HCEC 1CT (cell line): ENCODE data around the gene GAA.
"Not testable (repeated sequence)": the region's sequence is repeated elsewhere in the genome, so short reads cannot be mapped to it uniquely, and the experiment has no call there.

Experiments used
- DNase-seq: peaks from one replicate; pipeline ENCODE4 v3.0.0-alpha.2; 2017

The GAA gene

DNA sequence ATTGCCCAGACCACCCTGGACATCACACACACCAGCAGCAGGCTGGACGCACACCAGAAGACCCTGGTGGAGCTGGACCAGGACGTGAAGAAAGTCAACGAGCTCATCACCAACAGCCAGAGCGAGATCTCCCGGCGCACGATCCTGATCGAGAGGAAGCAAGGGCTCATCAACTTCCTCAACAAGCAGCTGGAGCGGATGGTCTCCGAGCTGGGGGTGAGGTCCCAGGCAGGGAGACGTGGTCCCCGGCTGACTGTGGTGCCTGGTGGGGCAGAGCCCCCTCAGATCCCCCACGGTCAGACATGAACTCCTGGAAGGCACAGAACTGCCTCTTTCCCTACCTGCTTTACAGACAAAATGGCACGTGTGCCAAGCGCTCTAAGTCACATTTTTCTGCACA, 16.6 kb upstream of the GAA start:
- no peak for DNase-seq

DNA sequence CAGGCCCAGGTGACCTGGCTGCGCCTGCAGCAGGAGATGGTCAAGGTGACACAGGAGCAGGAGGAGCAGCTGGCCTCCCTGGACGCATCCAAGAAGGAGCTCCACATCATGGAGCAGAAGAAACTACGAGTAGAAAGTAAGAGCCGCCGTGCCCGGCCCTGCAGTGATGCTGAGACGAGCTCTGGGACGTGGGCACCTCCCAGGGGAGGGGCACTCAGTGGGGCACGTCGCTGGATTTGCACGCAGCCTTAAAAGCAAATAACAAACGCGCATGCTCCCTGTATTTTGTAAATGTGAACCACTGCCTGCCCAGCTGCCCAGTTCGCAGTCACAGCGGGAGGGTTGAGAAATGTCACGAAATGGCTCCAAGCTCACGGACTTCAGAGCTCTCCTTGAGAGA, 15.3 kb upstream of the GAA start:
- DNase-seq, result no peak

DNA sequence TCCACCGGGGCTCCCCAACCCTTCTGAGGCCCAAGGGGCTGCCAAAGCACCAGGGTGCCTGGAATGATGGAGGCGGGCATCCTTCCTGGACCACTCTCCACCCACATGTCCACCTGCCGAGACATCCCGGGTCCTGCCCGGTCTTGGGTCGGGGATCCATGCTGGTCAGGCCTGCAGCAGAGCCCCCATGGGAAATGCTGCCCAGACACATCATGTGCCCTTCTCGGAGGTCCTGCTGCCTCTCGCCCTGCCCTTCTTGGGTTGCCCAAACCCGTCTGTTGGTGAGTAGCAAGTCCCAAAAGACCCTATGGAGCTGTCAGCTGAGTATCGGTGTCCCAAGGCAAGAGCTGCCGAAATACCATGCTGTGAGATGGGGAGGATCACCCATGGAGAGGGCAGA, 14.8 kb upstream of the GAA start:
- DNase-seq, result no peak

DNA sequence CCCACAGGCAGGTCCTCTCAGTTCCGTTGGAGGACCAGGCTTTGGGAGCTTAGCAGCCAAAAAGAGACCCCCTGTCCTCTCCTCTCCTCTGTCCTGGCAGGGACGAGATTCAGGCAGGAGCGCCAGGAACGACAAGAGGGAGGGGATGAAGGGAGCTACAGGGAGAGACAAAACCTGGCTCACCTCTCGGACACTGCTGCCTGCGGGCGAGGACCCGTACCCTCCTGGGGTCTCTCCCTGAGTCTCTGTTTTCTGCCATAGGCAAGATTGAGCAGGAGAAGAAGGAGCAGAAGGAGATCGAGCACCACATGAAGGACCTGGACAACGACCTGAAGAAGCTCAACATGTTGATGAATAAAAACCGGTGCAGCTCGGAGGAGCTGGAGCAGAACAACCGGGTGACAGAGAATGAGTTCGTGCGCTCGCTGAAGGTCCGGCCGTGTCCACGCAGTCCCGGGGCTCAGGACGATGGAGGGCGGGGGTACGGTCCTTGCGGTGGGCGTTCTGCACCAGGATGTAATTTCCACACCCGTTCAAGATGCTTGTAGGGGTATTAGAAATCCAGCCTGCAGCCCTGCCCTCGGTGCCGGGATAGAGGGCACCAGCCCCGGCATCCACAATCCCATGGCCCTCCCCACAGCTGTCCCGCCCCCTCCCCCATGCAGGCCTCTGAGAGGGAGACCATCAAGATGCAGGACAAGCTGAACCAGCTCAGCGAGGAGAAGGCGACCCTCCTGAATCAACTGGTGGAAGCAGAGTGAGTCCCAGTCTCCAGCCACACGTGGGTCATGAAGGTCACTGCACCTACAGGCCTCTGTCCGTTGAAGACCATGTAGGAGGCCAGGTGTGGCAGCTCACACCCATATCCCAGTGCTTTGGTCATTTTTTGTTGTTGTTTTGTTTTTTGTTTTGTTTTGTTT, 13.8 kb upstream of the GAA start:
- DNase-seq, result no peak

DNA sequence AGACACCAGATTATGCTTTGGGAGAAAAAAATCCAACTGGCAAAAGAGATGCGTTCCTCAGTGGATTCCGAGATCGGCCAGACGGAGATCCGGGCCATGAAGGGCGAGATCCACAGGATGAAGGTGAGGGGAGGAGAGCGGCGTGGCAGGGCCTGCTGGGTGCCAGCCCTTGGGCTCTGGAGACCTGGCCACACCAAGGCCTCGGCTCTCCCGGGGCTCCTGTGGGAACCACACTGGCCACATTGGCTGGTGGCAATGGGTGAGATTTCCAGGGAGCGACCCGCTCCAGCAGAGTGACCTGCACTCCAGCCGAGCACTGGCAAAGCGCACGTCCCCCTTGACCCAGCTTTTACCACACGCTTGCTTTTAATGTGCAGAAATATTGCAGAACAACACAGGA, 11.6 kb upstream of the GAA start:
- DNase-seq, result no peak

DNA sequence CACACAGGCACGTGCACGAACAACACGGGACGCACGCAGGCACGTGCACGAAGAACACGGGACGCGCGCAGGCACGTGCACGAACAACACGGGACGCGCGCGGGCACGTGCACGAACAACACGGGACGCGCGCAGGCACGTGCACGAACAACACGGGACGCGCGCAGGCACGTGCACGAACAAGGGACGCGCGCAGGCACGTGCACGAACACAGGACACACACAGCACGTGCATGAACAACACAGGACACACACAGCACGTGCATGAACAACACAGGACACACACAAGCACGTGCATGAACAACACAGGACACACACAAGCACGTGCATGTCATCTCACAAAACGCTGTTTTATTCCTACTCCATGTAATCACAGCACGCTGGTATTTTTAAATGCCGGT, 11.2 kb upstream of the GAA start:
- not testable (repeated sequence) for DNase-seq

DNA sequence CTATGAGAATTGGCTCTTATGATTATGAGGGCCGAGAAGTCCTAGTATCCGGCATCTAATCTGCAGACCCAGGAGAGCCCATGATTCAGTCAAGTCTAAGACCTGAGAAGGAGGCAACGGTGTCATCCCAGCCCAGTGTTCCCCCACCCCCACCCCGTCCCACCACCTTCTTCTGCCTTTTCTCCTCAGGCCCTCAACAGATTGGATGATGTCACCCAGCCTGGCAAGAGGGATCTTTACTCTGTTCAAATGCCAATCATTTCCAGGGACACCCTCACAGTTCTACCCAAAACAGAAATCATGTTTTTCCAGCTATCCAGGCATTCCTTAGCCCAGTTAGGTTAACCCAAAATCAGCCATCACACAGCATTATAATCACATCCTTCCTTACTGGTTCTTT, 10.0 kb upstream of the GAA start:
- no peak for DNase-seq

DNA sequence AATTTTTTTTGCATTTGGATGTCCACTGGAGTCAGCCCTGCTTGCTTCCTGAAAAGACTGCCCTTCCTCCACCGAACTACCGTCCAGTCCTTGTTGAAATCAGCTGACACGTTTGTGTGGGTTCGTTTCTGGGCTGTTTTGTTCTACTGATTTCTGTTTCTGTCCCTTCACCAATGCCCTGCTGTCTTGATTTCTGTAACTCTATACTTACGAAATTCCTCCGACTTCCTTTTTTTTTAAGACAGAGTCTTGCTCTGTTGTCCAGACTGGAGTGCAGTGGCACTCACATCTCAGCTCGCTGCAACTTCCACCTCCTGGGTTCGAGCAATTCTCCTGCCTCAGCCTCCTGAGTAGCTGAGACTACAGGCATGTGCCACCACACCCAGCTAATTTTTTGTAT, 8.4 kb upstream of the GAA start:
- DNase-seq, result no peak

DNA sequence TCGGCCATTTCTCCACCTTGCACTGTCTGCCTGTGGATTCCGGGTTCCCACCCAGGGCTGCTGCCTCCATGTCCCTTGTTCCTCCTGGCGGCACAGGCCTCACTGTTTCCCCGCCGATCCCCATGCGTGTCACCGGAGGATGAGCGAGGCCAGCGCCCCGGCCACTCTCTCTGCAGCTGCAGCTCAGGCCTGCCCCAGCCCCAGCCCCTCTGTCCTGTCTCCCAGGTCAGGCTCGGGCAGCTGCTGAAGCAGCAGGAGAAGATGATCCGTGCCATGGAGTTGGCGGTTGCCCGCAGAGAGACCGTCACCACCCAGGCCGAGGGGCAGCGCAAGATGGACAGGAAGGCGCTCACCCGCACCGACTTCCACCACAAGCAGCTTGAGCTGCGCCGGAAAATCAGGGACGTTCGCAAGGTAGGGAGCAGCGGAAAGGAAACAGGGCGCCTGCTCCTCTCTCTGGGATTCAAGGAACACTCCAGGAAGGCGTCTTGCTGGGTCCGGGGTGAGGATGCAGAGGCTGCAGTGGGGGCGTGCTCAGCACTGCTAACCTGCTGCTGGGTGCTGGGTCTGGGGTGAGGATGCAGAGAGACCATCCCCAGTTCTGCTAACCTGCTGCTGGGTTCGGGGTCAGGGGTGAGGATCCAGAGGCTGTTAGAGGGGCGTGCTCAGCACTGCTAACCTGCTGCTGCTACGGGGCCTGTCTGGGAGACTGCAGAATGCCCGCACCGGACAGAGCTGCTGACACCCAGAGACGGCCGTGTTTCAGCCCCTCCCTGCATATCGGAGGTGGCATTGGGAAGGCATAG, 6.1 kb upstream of the GAA start:
- no peak for DNase-seq

DNA sequence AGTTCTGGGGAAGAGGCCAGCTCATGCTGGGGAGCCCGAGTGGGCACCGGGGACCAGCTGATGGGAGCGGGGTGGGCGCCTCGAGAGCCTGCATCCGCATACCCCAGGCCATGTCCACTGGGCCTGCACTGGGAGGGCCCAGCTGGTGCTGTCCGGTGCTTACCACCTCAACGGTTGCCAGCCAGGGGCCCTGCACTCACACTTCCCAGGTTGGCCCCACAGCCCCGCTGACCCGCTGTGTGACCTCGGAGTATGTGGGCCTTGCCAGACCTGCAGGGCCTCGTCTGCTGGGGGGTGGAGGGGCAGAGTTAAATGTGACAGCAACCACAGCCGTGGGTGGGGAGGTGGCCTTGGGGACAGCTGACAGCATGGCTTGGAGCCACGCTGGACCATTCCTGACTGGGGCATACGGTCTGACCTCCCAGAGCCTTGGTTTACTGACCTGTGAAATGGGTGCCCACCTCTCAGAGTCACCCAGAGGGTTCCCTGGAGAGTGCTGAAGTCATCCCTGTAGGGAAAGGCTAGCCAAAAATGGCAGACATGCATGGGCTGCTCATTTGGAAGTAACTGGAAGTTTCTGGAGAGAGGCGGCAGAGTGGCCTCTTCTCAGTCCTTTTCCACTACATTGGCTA, 5.4 kb upstream of the GAA start:
- DNase-seq, result no peak

DNA sequence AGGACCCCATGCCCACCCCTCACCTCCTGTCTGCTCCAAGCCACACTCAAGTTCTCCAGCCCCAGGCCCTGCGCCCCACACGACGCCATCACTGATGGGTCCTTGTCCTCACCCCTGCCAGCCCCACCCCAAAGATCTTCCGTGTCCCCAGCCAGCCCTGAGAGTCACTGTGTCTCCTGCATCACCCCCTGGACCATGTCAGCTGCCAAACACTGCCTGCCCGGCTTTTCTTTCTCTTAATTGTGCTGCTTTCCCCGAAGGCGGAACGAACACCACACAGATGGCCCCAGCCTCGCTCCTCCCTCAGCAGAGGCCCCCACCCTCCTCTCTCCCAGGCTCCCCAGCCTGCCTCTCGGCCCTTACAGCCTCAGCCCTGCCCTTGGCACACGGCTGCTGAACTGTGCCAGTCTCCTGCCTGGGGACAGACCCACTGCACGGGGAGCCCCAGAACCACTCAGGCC, 4.8 kb upstream of the GAA start:
- no peak for DNase-seq

DNA sequence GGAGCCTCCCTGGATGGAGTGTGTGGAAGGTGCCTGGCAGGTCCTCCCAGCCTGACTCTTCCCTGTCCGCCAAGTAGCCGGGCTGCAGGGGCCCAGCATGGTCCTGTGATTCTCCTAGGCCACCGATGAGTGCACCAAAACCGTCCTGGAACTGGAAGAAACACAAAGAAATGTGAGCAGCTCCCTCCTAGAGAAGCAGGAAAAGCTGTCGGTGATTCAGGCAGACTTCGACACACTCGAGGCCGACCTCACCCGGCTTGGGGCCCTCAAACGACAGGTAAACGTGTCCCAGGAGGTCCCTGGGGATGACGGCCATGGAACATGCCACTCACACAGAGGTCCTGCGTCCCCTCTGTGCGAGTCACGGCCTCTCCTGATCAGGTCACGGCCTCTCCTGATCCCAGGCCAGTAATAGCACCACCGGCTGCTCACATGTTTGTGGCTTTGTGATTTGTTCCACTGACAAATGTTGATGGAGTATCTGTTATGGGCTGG, 4.2 kb upstream of the GAA start:
- DNase-seq, result no peak

DNA sequence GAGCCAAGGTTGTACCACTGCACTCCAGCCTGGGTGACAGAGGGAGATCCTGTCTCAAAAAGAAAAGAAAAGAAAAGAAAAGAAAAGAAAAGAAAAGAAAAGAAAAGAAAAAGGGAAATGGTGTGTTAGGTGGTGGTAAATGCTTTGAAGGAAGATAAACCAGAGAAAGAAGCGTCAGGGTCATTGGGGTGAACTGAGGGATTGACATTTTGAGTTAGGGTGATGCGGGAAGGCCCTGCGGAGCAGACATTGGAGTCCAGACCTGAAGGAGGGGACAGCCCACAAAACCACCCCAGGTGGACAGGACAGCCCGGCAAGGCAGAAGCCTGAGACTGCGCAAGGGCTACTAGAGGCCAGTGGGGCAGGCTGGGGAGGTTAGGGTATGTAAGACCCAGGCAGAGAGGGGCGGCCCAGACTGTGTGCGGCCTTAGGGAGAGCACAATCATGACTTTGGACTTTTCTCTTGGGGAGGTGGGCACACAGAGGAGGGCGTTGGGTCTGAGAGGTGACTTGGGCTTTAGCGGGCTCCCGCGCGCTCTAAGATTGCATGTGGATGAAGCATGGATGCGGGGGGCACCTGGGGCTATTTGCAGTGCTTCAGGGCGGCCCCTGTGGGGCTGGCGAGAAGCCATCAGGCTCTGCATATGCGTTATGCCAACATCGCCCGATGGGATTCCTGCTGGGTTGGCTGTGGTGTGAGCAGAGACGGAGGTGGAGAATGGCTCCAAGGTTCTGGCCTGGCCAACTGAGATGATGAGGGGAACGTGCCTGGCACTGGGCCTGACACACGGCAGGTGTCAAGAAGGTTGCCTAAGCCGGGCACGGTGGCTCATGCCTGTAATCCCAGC, 3.3 kb upstream of the GAA start:
- DNase-seq, result no peak

DNA sequence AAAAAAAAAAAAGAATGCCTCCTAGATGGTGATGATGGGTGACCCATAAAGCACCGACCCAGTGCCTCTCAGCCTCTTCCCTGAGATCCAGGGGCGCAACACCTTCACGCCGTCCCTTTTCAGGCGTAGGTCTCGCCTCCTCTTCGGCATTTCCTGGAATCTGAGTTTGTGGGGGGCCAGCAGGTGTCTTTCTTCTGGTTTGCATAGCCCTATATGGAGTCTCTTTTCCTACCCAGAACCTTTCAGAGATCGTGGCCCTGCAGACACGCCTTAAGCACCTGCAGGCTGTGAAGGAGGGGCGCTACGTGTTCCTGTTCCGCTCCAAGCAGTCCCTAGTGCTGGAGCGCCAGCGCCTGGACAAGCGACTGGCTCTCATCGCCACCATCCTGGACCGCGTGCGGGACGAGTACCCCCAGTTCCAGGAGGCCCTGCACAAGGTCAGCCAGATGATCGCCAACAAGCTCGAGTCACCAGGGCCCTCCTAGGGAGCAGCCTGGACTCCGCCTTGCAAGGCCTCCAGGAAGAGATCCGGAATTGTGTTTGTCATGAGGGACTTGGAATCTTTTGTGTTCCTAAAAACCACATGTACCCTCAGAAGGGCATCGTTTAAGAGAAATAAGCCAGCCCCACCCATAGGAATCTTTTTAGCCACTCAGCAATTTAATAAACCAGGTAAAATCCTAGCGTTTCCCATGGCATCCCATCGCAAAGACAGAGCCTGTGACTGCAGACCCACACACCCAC, 1.9 kb upstream of the GAA start:
- no peak for DNase-seq

DNA sequence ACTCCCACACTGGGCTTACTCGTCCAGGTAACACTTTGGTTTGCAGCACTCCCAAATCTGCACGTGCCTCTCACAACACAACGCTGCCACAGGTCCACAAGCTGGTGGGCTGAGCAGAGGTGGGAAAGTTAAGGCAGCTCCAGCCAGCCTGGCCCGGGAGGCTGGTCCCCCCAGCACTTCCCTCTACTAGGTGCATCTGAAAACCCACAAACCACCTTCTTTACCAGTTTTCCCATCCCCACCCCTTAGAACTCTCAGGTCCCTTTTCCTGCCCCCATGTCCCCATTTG, 1.4 kb upstream of the GAA start:
- DNase-seq, result no peak

DNA sequence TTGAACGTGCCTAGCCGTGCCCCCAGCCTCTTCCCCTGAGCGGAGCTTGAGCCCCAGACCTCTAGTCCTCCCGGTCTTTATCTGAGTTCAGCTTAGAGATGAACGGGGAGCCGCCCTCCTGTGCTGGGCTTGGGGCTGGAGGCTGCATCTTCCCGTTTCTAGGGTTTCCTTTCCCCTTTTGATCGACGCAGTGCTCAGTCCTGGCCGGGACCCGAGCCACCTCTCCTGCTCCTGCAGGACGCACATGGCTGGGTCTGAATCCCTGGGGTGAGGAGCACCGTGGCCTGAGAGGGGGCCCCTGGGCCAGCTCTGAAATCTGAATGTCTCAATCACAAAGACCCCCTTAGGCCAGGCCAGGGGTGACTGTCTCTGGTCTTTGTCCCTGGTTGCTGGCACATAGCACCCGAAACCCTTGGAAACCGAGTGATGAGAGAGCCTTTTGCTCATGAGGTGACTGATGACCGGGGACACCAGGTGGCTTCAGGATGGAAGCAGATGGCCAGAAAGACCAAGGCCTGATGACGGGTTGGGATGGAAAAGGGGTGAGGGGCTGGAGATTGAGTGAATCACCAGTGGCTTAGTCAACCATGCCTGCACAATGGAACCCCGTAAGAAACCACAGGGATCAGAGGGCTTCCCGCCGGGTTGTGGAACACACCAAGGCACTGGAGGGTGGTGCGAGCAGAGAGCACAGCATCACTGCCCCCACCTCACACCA, 724 bp downstream of the GAA start:
- peak; percentile 25 for DNase-seq

DNA sequence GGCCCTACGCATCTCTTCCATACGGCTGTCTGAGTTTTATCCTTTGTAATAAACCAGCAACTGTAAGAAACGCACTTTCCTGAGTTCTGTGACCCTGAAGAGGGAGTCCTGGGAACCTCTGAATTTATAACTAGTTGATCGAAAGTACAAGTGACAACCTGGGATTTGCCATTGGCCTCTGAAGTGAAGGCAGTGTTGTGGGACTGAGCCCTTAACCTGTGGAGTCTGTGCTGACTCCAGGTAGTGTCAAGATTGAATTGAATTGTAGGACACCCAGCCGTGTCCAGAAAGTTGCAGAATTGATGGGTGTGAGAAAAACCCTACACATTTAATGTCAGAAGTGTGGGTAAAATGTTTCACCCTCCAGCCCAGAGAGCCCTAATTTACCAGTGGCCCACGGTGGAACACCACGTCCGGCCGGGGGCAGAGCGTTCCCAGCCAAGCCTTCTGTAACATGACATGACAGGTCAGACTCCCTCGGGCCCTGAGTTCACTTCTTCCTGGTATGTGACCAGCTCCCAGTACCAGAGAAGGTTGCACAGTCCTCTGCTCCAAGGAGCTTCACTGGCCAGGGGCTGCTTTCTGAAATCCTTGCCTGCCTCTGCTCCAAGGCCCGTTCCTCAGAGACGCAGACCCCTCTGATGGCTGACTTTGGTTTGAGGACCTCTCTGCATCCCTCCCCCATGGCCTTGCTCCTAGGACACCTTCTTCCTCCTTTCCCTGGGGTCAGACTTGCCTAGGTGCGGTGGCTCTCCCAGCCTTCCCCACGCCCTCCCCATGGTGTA, 1.5 kb downstream of the GAA start:
- no peak for DNase-seq

DNA sequence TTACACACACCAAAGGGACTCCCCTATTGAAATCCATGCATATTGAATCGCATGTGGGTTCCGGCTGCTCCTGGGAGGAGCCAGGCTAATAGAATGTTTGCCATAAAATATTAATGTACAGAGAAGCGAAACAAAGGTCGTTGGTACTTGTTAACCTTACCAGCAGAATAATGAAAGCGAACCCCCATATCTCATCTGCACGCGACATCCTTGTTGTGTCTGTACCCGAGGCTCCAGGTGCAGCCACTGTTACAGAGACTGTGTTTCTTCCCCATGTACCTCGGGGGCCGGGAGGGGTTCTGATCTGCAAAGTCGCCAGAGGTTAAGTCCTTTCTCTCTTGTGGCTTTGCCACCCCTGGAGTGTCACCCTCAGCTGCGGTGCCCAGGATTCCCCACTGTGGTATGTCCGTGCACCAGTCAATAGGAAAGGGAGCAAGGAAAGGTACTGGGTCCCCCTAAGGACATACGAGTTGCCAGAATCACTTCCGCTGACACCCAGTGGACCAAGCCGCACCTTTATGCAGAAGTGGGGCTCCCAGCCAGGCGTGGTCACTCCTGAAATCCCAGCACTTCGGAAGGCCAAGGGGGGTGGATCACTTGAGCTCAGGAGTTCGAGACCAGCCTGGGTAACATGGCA, 2.2 kb downstream of the GAA start:
- DNase-seq, result no peak

DNA sequence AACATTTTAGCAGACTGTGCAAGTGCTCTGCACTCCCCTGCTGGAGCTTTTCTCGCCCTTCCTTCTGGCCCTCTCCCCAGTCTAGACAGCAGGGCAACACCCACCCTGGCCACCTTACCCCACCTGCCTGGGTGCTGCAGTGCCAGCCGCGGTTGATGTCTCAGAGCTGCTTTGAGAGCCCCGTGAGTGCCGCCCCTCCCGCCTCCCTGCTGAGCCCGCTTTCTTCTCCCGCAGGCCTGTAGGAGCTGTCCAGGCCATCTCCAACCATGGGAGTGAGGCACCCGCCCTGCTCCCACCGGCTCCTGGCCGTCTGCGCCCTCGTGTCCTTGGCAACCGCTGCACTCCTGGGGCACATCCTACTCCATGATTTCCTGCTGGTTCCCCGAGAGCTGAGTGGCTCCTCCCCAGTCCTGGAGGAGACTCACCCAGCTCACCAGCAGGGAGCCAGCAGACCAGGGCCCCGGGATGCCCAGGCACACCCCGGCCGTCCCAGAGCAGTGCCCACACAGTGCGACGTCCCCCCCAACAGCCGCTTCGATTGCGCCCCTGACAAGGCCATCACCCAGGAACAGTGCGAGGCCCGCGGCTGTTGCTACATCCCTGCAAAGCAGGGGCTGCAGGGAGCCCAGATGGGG, 3.1 kb downstream of the GAA start:
- no peak for DNase-seq
